Activated CD8-positive, alpha-beta memory T cell treated with anti-CD3 and anti-CD28 coated beads for 36 hours (primary cell): Measurements from ENCODE around the gene FREM2. TPM values are rescaled to one million over a fixed set of nuclear protein-coding genes. Genes with fewer than 3 reads are reported as not detected.

Experiments used
- CTCF ChIA-PET: fragments of 350-600 bp; sonication (Branson Sonifier 250); formaldehyde crosslinking; loops from one replicate; lab custom pipeline; 2021; ENCODE audit warnings: antibody characterized with exemption; lab: Charles Lee
- POLR2A ChIA-PET: fragments of 350-600 bp; sonication (Branson Sonifier 250); formaldehyde crosslinking; loops from one replicate; lab custom pipeline; 2021; ENCODE audit warnings: antibody characterized with exemption; lab: Charles Lee
- total RNA-seq, 2 experiments: library from RNA; stranded (reverse); gene quantifications; one replicate each; pipeline ENCODE4 v1.2.3, GENCODE V29; 2021

Gene FREM2
- total RNA-seq, 2 experiments from 2014 or later: not detected

GRCh38 chr13:38685974-38686576 is 802 bp upstream of the FREM2 start:
- POLR2A ChIA-PET: no interaction called here
- CTCF ChIA-PET: no interaction called here

GRCh38 chr13:38687246-38688229 is 661 bp downstream of the FREM2 start:
- POLR2A ChIA-PET: no interaction called here
- CTCF ChIA-PET: no interaction called here

GRCh38 chr13:38688674-38689073 is 1.8 kb downstream of the FREM2 start:
- ChIA-PET CTCF (no interaction called here), POLR2A (no interaction called here)

- CTCF ChIA-PET: no interaction called here
- POLR2A ChIA-PET: no interaction called here
These were observed 3.4 kb downstream of the FREM2 start for GRCh38 chr13:38690231-38690630.

GRCh38 chr13:38693168-38693567 is 6.3 kb downstream of the FREM2 start:
- ChIA-PET CTCF (no interaction called here), POLR2A (no interaction called here)

GRCh38 chr13:38693641-38694040 is 6.8 kb downstream of the FREM2 start:
- CTCF ChIA-PET: no interaction called here
- POLR2A ChIA-PET: no interaction called here

GRCh38 chr13:38697197-38697596 is 10.3 kb downstream of the FREM2 start:
- ChIA-PET POLR2A (no interaction called here), CTCF (no interaction called here)

GRCh38 chr13:38697628-38698333 is 10.9 kb downstream of the FREM2 start:
- POLR2A ChIA-PET: no interaction called here

GRCh38 chr13:38700051-38700450 is 13.2 kb downstream of the FREM2 start:
- CTCF ChIA-PET: no interaction called here
- POLR2A ChIA-PET: no interaction called here

More at GRCh38 chr13:38697628-38698333, 10.9 kb downstream of the FREM2 start:
- CTCF ChIA-PET: no interaction called here

- CTCF ChIA-PET: no interaction called here
These were observed 15.8 kb downstream of the FREM2 start for GRCh38 chr13:38702669-38703068.

GRCh38 chr13:38703255-38703654 is 16.4 kb downstream of the FREM2 start:
- ChIA-PET POLR2A (no interaction called here), CTCF (no interaction called here)

More at GRCh38 chr13:38702669-38703068, 15.8 kb downstream of the FREM2 start:
- POLR2A ChIA-PET: no interaction called here

GRCh38 chr13:38705365-38705764 is 18.5 kb downstream of the FREM2 start:
- POLR2A ChIA-PET: no interaction called here
- CTCF ChIA-PET: no interaction called here

GRCh38 chr13:38707460-38707859 is 20.6 kb downstream of the FREM2 start:
- ChIA-PET POLR2A (no interaction called here), CTCF (no interaction called here)

- ChIA-PET POLR2A (no interaction called here), CTCF (no interaction called here)
These were observed 26.2 kb downstream of the FREM2 start for GRCh38 chr13:38713046-38713445.

GRCh38 chr13:38718374-38718773 is 31.5 kb downstream of the FREM2 start:
- ChIA-PET POLR2A (no interaction called here), CTCF (no interaction called here)

GRCh38 chr13:38730332-38730731 is 43.5 kb downstream of the FREM2 start:
- ChIA-PET CTCF (no interaction called here), POLR2A (no interaction called here)

GRCh38 chr13:38733146-38733545 is 46.3 kb downstream of the FREM2 start:
- POLR2A ChIA-PET: no interaction called here
- CTCF ChIA-PET: no interaction called here

- POLR2A ChIA-PET: no interaction called here
- CTCF ChIA-PET: no interaction called here
These were observed 49.0 kb downstream of the FREM2 start for GRCh38 chr13:38735665-38736440.

GRCh38 chr13:38743466-38743865 is 56.6 kb downstream of the FREM2 start:
- POLR2A ChIA-PET: no interaction called here
- CTCF ChIA-PET: no interaction called here
